Measurements from ENCODE around the gene FRAT1. TPM values are rescaled to one million over a fixed set of nuclear protein-coding genes. Genes with fewer than 3 reads are reported as not detected.

The FRAT1 gene
- total and polyA plus RNA-seq, 2 of the 13 experiments (the other 11 are each of a cell fraction or from before 2014, with no cell fraction given): 1.7 to 2.3 TPM

GRCh38 chr10:97328646-97329453 is 9.8 kb downstream of the FRAT1 start (continued):
- TF ChIP-seq, protein P1, sequence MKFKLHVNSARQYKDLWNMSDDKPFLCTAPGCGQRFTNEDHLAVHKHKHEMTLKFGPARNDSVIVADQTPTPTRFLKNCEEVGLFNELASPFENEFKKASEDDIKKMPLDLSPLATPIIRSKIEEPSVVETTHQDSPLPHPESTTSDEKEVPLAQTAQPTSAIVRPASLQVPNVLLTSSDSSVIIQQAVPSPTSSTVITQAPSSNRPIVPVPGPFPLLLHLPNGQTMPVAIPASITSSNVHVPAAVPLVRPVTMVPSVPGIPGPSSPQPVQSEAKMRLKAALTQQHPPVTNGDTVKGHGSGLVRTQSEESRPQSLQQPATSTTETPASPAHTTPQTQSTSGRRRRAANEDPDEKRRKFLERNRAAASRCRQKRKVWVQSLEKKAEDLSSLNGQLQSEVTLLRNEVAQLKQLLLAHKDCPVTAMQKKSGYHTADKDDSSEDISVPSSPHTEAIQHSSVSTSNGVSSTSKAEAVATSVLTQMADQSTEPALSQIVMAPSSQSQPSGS (CRISPR knock-in tag; IDR thresholded peaks at IDR 0.05): 0 out of 2 replicates have a peak, but pooled peaks have one; percentile 63
- TF ChIP-seq ONECUT2 (CRISPR knock-in tag; IDR thresholded peaks at IDR 0.05): peak; percentile 98
- no peak for TF ChIP-seq TCF12 (IDR thresholded peaks at IDR 0.05)
- TF ChIP-seq TCF12 (CRISPR knock-in tag; IDR thresholded peaks at IDR 0.05): 0 out of 2 replicates have a peak, but pooled peaks have one; percentile 46
- peak; percentile 42; the same call in 1 of the 2 replicates for TF ChIP-seq TCF7 (IDR thresholded peaks at IDR 0.05; ENCODE audit: low read depth)
- 0 out of 2 replicates have a peak, but pooled peaks have one; percentile 43 for TF ChIP-seq ZNF232 (CRISPR knock-in tag; IDR thresholded peaks at IDR 0.05; ENCODE audit: borderline replicate concordance)
- peak; percentile 61 for TF ChIP-seq THAP11 (CRISPR knock-in tag; IDR thresholded peaks at IDR 0.05)
- TF ChIP-seq, protein P2, sequence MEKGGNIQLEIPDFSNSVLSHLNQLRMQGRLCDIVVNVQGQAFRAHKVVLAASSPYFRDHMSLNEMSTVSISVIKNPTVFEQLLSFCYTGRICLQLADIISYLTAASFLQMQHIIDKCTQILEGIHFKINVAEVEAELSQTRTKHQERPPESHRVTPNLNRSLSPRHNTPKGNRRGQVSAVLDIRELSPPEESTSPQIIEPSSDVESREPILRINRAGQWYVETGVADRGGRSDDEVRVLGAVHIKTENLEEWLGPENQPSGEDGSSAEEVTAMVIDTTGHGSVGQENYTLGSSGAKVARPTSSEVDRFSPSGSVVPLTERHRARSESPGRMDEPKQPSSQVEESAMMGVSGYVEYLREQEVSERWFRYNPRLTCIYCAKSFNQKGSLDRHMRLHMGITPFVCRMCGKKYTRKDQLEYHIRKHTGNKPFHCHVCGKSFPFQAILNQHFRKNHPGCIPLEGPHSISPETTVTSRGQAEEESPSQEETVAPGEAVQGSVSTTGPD (CRISPR knock-in tag; IDR thresholded peaks at IDR 0.05): peak; percentile 87
- TF ChIP-seq, protein P3, sequence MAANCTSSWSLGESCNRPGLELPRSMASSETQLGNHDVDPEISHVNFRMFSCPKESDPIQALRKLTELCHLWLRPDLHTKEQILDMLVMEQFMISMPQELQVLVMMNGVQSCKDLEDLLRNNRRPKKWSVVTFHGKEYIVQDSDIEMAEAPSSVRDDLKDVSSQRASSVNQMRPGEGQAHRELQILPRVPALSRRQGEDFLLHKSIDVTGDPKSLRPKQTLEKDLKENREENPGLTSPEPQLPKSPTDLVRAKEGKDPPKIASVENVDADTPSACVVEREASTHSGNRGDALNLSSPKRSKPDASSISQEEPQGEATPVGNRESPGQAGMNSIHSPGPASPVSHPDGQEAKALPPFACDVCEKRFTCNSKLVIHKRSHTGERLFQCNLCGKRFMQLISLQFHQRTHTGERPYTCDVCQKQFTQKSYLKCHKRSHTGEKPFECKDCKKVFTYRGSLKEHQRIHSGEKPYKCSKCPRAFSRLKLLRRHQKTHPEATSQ (CRISPR knock-in tag; IDR thresholded peaks at IDR 0.05; ENCODE audit: borderline replicate concordance): 0 out of 2 replicates have a peak, but pooled peaks have one; percentile 33
- 0 out of 2 replicates have a peak, but pooled peaks have one; percentile 28 for TF ChIP-seq ZNF644 (CRISPR knock-in tag; IDR thresholded peaks at IDR 0.05; ENCODE audit: low read depth)
- peak; percentile 85 for TF ChIP-seq ARID5B (CRISPR knock-in tag; IDR thresholded peaks at IDR 0.05)
- peak; percentile 28 for TF ChIP-seq ZC3H13 (CRISPR knock-in tag; IDR thresholded peaks at IDR 0.05)
- TF ChIP-seq MEIS2 (CRISPR knock-in tag; IDR thresholded peaks at IDR 0.05): peak; percentile 65; the same call in 1 of the 2 replicates
- TF ChIP-seq BCL6 (CRISPR knock-in tag; IDR thresholded peaks at IDR 0.05): peak; percentile 93
- peak; percentile 85 for TF ChIP-seq HMG20B (CRISPR knock-in tag; conservative IDR thresholded peaks at IDR 0.05)
- TF ChIP-seq SOX5 (CRISPR knock-in tag; IDR thresholded peaks at IDR 0.05; ENCODE audit: borderline replicate concordance): peak; percentile 72; the same call in 1 of the 2 replicates
- TF ChIP-seq SALL1 (CRISPR knock-in tag; IDR thresholded peaks at IDR 0.05): peak; percentile 64; the same call in 1 of the 2 replicates
- TF ChIP-seq ZNF292 (CRISPR knock-in tag; IDR thresholded peaks at IDR 0.05; ENCODE audit: borderline replicate concordance, low read depth): peak; percentile 79; the same call in 1 of the 2 replicates
- TF ChIP-seq, protein P4, sequence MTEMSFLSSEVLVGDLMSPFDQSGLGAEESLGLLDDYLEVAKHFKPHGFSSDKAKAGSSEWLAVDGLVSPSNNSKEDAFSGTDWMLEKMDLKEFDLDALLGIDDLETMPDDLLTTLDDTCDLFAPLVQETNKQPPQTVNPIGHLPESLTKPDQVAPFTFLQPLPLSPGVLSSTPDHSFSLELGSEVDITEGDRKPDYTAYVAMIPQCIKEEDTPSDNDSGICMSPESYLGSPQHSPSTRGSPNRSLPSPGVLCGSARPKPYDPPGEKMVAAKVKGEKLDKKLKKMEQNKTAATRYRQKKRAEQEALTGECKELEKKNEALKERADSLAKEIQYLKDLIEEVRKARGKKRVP (CRISPR knock-in tag; IDR thresholded peaks at IDR 0.05): peak in 1 of 2 experiments; percentile 24; a peak in 1 of 4 replicates

All from HepG2 (cell line).